Cardiac muscle cell (in vitro differentiated cells and primary cell): Measurements from ENCODE around the gene TOR1A. TPM values are rescaled to one million over a fixed set of nuclear protein-coding genes. Genes with fewer than 3 reads are reported as not detected.
"Not testable (repeated sequence)": the region's sequence is repeated elsewhere in the genome, so short reads cannot be mapped to it uniquely, and the experiment has no call there.

Experiments used
- DNase-seq, 2 donors: peaks; one replicate each; pipeline versions ENCODE4 v3.0.0 to v3.0.0-alpha.2; 2010 to 2017; ENCODE audit warnings: low read depth in 1 of 2, low spot score in 1 of 2
- H3K27ac ChIP-seq: fragments of 200-600 bp; sonication (generic); 2 replicates; pipeline ENCODE4 v1.5.1; 2016
- H3K27me3 ChIP-seq: fragments of 200-600 bp; sonication (generic); 2 replicates; pipeline ENCODE4 v1.6.0; 2016; ENCODE audit warnings: control low read depth
- H3K36me3 ChIP-seq: fragments of 200-600 bp; sonication (generic); 2 replicates; pipeline ENCODE4 v1.5.1; 2016; ENCODE audit warnings: control low read depth
- H3K4me1 ChIP-seq: fragments of 200-600 bp; sonication (generic); 2 replicates; pipeline ENCODE4 v1.8.1; 2017; ENCODE audit warnings: low read depth, mild to moderate bottlenecking, mixed run types
- H3K4me3 ChIP-seq: fragments of 200-600 bp; sonication (generic); 2 replicates; pipeline ENCODE4 v1.5.1; 2016; ENCODE audit warnings: mild to moderate bottlenecking
- H3K9me3 ChIP-seq: fragments of 200-600 bp; sonication (generic); 2 replicates; pipeline ENCODE4 v1.5.1; 2017; ENCODE audit warnings: low read depth, mild to moderate bottlenecking, control low read depth
- CTCF ChIP-seq: IDR thresholded peaks from 2 replicates; pipeline ENCODE4 v1.5.1; 2012; ENCODE audit warnings: low read depth, mild to moderate bottlenecking, low read length
- polyA plus RNA-seq: library from polyadenylated mRNA; unstranded; fragments of >200 nt; fragmentation: Nextera tagmentation; extraction: Ambion mirVana; gene quantifications from 2 replicates; pipeline ENCODE4 v1.2.1, GENCODE V29; 2016
- total RNA-seq: library from RNA; depleted of rRNA; stranded (reverse); fragments of >200 nt; gene quantifications from 2 replicates; pipeline ENCODE4 v1.2.3, GENCODE V29; 2016

The TOR1A gene
- total and polyA plus RNA-seq, 2 experiments from 2014 or later: 28.2 to 35.2 TPM

- Histone ChIP-seq H3K4me1 (no peaks in the 10 kb centered on the region), H3K36me3 (no peaks in the 10 kb centered on the region), H3K27ac (no peak overlapping the region), H3K9me3 (no peaks in the 10 kb centered on the region), H3K27me3 (peaks cover 26% of the 10 kb centered on the region), H3K4me3 (no peak overlapping the region)
- no peak for TF ChIP-seq CTCF
- DNase-seq: no peak
These were observed 29.4 kb downstream of the TOR1A start for GRCh38 chr9:129794549-129794948.

GRCh38 chr9:129786481-129786880 lies 37.5 kb downstream of the TOR1A start:
- no peaks in the 10 kb centered on the region for H3K36me3 ChIP-seq
- H3K4me3 ChIP-seq: no peak overlapping the region
- DNase-seq: no peak
- H3K27me3 ChIP-seq: peaks cover 9% of the 10 kb centered on the region
- no peak overlapping the region for H3K27ac ChIP-seq
- TF ChIP-seq CTCF: no peak
- no peaks in the 10 kb centered on the region for H3K9me3 ChIP-seq
- no peaks in the 10 kb centered on the region for H3K4me1 ChIP-seq

- no peaks in the 10 kb centered on the region for H3K36me3 ChIP-seq
- no peak overlapping the region for H3K4me3 ChIP-seq
- peaks cover 9% of the 10 kb centered on the region for H3K27me3 ChIP-seq
- H3K9me3 ChIP-seq: no peaks in the 10 kb centered on the region
- H3K27ac ChIP-seq: no peak overlapping the region
- TF ChIP-seq CTCF: no peak
- no peaks in the 10 kb centered on the region for H3K4me1 ChIP-seq
- no peak for DNase-seq
These were observed 38.1 kb downstream of the TOR1A start for GRCh38 chr9:129785866-129786265.

GRCh38 chr9:129784970-129785369 lies 39.0 kb downstream of the TOR1A start:
- not testable (repeated sequence) for H3K36me3 ChIP-seq, H3K4me1 ChIP-seq, DNase-seq, H3K27me3 ChIP-seq, H3K9me3 ChIP-seq, H3K4me3 ChIP-seq, H3K27ac ChIP-seq

GRCh38 chr9:129783516-129784361 lies 40.2 kb downstream of the TOR1A start:
- no peaks in the 10 kb centered on the region for H3K9me3 ChIP-seq
- no peaks in the 10 kb centered on the region for H3K4me1 ChIP-seq

More at GRCh38 chr9:129783516-129784361, 40.2 kb downstream of the TOR1A start:
- Histone ChIP-seq H3K36me3 (no peaks in the 10 kb centered on the region), H3K4me3 (no peak overlapping the region), H3K27ac (no peak overlapping the region), H3K27me3 (peaks cover 9% of the 10 kb centered on the region)
- peak; percentile 90 for TF ChIP-seq CTCF
- DNase-seq: peak; percentile 82 to 86
